Measurements from ENCODE around the gene ACTRT1. TPM values are rescaled to one million over a fixed set of nuclear protein-coding genes. Genes with fewer than 3 reads are reported as not detected.

The ACTRT1 gene
- total and polyA plus RNA-seq, 2 of the 13 experiments (the other 11 are each of a cell fraction or from before 2014, with no cell fraction given): not detected

- TF ChIP-seq HHEX (CRISPR knock-in tag; IDR thresholded peaks at IDR 0.05): no peak
- TF ChIP-seq ATF5 (CRISPR knock-in tag; IDR thresholded peaks at IDR 0.05; ENCODE audit: low read depth): no peak
- no peak for TF ChIP-seq ZMAT3 (CRISPR knock-in tag; conservative IDR thresholded peaks at IDR 0.05)
- no peak for TF ChIP-seq NONO (IDR thresholded peaks at IDR 0.05)
- TF ChIP-seq NONO (CRISPR knock-in tag; conservative IDR thresholded peaks at IDR 0.05): no peak
- TF ChIP-seq ZNF512 (CRISPR knock-in tag; IDR thresholded peaks at IDR 0.05): no peak
- TF ChIP-seq ZNF354B (CRISPR knock-in tag; IDR thresholded peaks at IDR 0.05): no peak
- no peak for TF ChIP-seq AHDC1 (CRISPR knock-in tag; IDR thresholded peaks at IDR 0.05; ENCODE audit: borderline replicate concordance)
These were observed 677 bp downstream of the ACTRT1 start (continued) for GRCh38 chrX:128051526-128051925.

All from HepG2 (cell line).